ENCODE results near the gene CPD.
"Not testable (repeated sequence)": the region's sequence is repeated elsewhere in the genome, so short reads cannot be mapped to it uniquely, and the experiment has no call there.

Gene CPD

GRCh38 chr17:30389756-30390300, 11.1 kb downstream of the CPD start:
- no peak for DNase-seq

GRCh38 chr17:30391534-30391933, 12.8 kb downstream of the CPD start:
- no peak for DNase-seq

GRCh38 chr17:30393491-30393890, 14.8 kb downstream of the CPD start:
- DNase-seq = no peak

DNA sequence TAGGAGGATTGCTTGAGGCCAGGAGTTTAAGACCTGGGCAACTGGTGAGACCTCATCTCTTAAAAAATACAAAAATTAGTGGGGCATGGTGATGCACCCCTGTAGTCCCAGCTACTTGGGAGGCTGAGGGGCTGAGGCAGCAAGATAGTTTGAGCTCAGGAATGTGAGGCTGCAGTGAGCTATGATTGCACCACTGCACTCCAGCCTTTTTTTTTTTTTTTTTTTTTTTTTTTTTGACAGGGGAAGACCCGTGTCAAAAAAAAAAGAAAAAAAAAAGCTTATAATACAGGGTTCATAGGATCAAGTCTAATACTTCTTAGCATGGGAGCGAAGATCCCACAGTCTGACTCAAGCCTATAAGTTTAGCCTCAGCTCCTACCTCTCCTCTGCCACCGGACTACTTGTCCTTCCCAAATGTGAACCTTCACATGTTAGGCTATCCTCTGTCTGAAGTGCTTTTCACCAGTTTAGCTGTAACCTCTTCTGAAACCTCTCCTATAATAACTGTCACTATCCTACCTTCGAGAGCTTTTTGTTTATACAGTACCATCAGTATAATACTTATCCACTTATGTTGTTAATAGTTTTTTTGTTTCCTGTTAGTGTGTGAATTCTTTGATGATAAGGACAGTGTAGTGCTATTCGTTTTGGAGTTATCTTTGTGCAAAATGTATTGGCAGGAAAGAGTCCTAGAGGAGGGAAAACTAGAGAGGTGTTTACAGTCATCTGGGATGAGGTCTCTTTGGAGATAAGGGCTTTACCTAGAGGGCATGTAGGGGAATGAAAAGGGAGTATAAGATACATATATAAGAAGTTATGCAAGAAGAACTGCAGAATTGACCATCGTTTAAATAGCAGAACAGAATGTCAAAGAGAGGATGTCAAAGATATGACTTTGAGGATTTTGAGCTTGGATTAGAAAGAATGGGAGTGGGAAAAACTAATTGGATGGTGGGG, 15.5 kb downstream of the CPD start:
- DNase-seq = no peak

GRCh38 chr17:30395398-30396022, 16.8 kb downstream of the CPD start:
- no peak for DNase-seq

DNA sequence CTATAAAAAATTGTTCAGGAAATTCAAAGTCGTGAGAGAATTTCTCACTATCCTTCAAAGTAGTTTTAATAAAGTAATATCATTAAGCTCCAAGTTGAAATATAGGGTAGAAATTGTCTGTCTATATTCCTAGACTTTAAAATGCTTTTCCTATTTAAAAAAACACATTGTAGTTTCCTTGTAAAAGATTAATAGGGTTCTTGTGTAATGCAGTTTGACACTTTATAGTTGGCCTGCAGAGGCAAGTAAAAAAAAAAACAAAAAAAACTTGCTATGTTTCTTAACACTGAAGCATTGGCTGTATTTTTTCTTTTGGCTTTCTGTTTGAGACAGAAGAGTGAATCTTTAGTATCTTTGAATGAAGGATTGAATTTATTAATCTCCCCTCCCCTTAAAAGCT, 17.4 kb downstream of the CPD start:
- no peak for DNase-seq

- no peak for DNase-seq
Measured at GRCh38 chr17:30396612-30397011, 17.9 kb downstream of the CPD start.

- no peak for DNase-seq
Measured at GRCh38 chr17:30398328-30399041, 19.8 kb downstream of the CPD start.

DNA sequence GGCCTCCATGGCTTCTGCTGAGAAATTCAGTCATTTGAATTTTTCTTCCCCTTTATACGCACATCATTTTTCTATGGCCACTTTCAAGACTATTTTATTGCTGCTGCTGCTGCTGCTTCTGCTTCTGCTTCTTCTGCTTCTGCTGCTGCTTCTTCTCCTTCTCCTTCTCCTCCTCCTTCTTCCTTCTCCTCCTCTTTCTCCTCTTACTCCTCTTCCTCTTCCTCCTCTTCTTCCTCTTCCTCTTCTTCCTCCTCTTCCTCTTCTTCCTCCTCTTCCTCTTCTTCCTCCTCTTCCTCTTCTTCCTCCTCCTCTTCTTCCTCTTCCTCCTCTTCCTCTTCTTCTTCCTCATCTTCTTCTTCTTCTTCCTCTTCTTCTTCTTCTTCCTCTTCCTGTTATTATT, 22.4 kb downstream of the CPD start:
- DNase-seq = no peak

DNA sequence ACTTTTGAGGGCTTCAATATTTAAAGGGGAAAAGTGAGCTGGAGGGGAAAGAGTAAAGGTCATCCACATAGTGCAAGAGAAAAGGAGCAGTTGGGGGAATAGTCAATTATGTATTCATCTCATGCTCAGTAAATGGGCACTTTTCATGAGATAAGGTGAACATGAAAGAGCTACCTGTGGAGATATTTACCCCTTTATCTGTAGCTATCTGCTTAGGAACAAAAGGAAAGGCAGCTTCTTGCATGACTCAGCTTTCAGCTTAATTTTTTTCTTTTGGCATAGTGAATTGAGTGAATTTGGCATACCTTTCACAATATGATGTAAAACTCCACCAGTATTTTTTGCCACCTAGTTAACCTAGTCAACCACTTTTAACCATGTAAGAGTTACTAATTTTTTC, 26.4 kb downstream of the CPD start:
- DNase-seq = no peak

GRCh38 chr17:30410627-30411026, 31.9 kb downstream of the CPD start:
- DNase-seq = not testable (repeated sequence)

GRCh38 chr17:30412008-30412496, 33.3 kb downstream of the CPD start:
- DNase-seq = not testable (repeated sequence)

GRCh38 chr17:30413109-30413508, 34.4 kb downstream of the CPD start:
- DNase-seq = no peak

DNA sequence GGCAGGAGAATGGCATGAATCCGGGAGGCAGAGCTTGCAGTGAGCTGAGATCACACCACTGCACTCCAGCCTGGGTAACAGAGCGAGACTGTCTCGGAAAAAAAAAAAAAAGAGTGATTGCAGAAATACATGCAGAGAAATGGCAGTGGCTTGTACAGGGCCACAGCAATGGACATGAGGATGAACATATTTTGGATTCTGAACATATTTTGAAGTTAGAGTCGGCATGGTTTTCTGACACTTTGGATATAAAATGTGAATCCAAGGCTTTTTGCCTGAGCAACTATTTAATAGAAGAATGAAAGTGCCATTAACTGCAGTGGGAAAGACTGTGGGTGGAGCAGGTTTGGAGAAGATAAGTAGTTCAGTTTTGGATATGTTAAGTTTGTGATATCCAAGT, 35.8 kb downstream of the CPD start:
- DNase-seq = no peak

- no peak for DNase-seq
Measured at GRCh38 chr17:30415491-30415890, 36.8 kb downstream of the CPD start.

DNA sequence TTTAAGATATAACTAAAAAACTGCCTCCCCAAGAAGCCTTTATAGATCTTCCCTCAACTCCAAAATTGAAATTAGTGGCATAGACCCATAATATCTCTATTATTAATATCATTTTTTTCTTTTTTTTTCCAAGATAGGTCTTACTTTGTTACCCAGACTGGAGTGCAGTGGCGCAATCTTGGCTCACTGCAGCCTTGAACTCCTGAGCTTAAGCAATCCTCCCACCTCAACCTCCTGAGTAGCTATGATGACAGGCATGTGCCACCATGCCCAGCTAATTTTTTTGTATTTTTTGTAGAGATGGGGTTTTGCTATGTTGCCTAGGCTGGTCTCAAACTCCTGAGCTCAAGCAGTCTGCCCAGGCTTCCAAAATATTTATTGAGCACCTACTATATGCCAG, 39.3 kb downstream of the CPD start:
- DNase-seq = not testable (repeated sequence)

- no peak for DNase-seq
Measured at GRCh38 chr17:30421592-30421991, 42.9 kb downstream of the CPD start.

GRCh38 chr17:30422171-30422570, 43.4 kb downstream of the CPD start:
- DNase-seq = no peak

- DNase-seq = no peak
Measured at GRCh38 chr17:30424471-30424870, 45.7 kb downstream of the CPD start.

DNA sequence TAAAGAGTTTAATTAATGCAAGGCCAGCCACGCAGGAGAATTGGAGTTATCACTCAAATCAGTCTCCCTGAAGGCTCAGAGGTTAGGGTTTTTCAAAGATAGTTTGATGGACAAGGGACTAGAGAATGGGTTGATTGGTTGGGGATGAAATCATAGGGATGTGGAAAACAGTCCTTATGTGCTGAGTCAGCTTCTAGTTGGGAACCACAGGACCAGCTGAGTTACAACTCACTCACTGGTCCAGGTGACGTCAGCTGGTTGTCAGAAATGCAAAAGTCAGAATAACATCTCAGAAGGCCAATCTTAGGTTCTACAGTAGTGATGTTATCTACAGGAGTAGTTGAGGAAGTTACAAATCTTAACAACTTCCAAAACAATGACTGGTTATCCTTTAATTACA, 47.6 kb downstream of the CPD start:
- DNase-seq = no peak

DNA sequence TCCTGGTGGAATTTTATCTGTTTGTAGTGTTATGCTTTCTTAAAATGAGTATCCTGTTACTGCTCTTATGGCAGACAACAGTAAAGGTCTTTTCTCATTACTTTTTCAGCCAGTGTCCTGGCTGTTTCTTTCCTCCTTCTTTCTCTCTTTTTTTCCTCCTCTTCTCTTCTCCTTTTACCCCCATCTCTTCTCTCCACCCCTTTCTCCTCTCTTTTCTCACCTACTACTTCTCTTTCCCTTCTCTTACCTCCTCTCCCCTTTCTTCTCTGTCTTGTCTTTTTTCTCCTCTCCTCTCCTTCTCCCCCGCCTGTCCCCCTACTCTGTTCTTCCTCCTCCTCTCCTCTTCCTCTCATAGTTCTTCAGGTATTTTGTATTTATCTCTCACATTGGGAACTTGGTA, 48.9 kb downstream of the CPD start:
- no peak for DNase-seq

DNA sequence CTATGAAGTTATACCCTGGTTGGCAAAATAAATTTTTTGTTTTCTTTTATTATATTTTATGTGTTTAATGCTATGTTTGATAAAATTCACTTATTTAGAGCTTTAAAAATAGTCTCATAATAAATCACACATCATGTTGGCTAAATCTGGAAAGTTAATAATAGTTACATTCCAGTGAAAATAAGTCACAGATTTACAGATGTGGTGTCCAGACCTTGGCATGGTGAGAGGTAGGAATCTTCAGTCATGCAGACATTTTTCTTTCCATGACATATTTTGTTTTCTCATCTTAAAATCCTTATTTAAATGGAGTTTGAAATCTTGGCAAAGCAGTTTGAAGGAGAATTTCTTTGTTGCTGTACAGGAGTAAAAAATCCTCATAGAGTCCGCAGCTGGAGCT, 50.4 kb downstream of the CPD start:
- no peak for DNase-seq

DNA sequence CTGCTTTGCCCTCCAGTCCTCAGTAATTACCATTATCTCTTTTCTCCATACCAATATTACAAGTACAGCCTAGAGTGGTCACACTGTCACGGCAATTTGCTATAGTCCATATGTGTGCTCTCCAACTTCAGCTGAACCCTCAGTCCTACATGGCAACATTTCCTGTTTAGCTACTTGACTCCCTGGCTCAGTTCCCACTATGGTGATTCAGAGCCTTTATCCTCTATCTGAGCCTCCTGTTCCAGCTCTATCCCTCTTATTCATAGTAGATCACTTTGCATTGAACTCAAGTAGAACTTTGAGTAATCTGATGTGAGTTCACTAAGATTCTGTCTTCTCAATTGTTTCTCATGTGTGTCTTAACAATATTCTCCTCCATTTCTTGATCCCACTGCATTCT, 54.8 kb downstream of the CPD start:
- DNase-seq = peak; percentile 91
